DMS114 treated with DMSO at 0.1 percent for 48 hours (cell line): ENCODE results near the gene HNF1A.

Source experiments
- DNase-seq: peaks from one replicate; lab custom pipeline; 2025; ENCODE audit not compliant: unreplicated experiment; lab: John Stamatoyannopoulos, UW

The HNF1A gene

DNA sequence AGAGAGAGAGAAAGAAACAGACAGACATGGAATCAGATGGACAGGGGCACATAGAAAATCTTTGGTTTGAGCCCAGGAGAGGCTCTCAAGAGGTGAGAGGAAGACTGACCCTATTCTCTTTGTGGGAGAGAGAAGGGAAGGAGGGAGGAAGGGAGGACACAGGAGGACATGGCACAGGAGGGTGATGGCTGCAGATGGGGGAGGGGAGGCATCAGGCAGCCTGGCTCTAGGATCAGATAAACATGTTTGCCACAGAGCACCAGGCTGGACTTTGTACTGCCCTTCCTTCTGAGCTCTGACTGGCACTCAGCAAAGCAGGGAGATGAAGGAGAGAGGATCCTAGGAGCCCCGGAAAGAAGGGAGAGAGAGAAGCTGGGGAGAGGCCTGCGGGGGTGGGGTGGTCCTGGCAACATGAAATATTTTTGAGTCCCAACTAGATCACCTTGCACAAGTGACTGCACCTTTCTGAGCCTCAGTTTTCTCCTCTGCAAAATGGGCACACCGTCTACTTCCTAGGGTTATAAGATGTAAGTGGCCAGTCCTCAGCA is 6.1 kb downstream of the HNF1A start:
- DNase-seq, result no peak

DNA sequence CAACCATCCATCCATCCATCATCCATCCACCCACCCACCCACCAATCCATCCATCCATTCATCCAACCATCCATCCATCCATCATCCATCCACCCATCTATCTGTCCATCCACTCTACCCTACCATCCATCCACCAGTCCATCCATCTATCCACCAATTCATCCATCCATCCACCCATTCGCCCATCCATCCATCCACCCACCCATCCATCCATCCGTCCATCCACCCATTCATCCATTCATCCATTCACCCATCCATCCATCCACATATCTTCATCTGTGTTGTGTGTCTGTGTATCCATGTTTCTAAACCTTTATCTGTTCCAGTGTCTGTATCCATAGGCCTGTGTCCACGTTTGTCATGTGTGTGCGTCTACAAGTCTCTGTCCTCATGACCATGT is 9.9 kb downstream of the HNF1A start:
- no peak for DNase-seq

DNA sequence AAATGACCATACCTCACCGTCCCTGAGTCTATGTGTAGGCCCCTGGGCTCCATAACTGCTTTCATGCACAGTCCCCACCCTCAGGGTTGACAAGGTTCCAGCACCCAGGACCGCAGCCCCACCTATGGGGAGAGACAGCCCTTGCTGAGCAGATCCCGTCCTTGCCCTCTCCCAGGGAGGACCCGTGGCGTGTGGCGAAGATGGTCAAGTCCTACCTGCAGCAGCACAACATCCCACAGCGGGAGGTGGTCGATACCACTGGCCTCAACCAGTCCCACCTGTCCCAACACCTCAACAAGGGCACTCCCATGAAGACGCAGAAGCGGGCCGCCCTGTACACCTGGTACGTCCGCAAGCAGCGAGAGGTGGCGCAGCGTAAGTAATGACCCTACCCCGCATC is 10.3 kb downstream of the HNF1A start:
- no peak for DNase-seq

DNA sequence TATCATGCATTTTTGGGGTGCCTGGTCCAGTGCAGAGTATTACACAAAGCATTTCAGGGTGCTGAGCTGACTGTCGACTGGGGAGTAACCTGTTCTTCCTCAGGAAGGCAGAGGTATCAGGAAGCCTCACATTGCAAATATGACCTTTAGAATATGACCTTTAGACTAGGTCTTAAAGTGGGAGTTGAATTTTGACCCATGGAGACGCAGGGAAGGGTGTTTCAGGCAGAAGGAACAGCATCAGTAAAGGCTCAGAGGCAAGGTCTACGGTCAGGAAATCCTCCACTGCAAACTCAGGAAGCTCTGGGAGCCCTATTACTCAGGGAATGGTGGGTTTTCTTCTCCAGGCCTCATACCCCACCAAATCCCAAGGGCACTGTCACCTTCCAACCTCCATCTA is 11.3 kb downstream of the HNF1A start:
- no peak for DNase-seq

GRCh38 chr12:120990487-120991055 is 12.2 kb downstream of the HNF1A start:
- no peak for DNase-seq

DNA sequence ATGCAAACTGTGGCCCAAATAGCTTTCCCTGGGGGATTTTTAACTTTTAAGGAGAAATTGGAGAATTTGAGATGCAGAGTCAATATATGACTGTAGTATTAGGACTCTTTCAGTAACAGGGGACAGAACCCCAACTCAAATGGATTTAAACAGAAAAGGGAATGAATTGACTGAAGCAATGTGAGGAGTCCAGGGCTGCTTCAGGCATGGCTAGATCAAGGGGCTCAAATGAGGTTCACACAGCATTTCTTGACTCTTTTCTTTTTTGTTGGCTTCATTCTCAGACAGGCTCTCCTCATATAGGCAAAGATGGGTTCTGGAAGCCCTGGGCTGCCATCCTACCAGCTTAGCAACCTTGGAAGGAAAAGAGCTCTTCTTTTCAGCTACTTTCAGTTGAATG is 13.6 kb downstream of the HNF1A start:
- DNase-seq, result no peak

GRCh38 chr12:120992989-120993388 is 14.6 kb downstream of the HNF1A start:
- no peak for DNase-seq

GRCh38 chr12:120993496-120993895 is 15.2 kb downstream of the HNF1A start:
- no peak for DNase-seq

GRCh38 chr12:120994059-120994458 is 15.7 kb downstream of the HNF1A start:
- DNase-seq, result no peak

- no peak for DNase-seq
Measured at GRCh38 chr12:120994589-120995337, 16.4 kb downstream of the HNF1A start.

DNA sequence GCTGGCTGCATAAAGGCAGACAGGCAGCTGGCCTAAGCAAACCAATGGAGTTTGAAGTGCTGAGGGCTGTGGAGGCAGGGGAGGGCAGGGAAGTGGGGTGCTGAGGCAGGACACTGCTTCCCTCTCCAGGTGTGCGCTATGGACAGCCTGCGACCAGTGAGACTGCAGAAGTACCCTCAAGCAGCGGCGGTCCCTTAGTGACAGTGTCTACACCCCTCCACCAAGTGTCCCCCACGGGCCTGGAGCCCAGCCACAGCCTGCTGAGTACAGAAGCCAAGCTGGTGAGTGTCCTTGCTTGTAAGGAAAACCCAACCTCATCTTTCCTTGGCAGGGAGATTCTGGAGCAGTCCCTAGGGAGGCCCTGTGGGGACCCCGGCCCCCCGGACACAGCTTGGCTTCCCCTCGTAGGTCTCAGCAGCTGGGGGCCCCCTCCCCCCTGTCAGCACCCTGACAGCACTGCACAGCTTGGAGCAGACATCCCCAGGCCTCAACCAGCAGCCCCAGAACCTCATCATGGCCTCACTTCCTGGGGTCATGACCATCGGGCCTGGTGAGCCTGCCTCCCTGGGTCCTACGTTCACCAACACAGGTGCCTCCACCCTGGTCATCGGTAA is 17.9 kb downstream of the HNF1A start:
- no peak for DNase-seq

DNA sequence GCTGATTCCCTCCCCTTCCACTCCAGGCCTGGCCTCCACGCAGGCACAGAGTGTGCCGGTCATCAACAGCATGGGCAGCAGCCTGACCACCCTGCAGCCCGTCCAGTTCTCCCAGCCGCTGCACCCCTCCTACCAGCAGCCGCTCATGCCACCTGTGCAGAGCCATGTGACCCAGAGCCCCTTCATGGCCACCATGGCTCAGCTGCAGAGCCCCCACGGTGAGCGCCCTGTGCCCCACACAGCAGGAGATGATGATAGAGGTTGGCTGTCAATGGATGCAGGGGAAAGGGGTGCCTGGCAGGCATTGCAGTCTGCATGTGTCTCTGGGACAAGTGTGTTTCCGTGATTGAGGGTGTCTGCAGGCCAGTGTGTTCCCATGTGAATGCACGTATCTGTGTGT is 19.1 kb downstream of the HNF1A start:
- no peak for DNase-seq

GRCh38 chr12:120998435-120998834 is 20.1 kb downstream of the HNF1A start:
- no peak for DNase-seq

DNA sequence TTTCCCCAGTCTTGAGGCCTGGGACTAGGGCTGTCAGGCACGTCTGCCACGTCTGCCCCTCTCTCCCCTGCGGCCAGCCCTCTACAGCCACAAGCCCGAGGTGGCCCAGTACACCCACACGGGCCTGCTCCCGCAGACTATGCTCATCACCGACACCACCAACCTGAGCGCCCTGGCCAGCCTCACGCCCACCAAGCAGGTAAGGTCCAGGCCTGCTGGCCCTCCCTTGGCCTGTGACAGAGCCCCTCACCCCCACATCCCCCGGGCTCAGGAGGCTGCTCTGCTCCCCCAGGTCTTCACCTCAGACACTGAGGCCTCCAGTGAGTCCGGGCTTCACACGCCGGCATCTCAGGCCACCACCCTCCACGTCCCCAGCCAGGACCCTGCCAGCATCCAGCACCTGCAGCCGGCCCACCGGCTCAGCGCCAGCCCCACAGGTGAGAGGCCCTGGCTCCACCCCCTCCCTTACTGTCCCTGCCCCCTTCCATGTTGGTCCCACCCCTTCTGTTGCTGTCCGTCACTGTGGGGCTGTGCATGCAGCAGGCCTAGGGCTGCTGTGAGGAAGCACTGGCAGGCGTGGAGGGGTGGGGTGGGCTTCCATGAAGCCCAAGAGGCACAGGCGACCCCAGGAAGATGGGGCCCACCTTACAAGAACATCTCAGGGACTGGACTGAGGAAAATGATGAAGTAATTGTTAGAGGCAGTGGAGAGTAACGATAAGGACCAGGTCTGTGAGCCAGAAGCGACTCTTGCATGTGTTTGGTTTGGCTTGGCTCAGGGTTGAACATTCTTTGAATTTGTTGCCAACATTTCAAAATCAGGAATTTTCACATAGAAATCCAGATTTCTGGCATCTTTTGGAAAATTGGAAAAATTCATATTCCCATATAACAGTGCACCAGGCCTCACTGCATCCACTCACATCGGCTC is 21.1 kb downstream of the HNF1A start:
- no peak for DNase-seq

DNA sequence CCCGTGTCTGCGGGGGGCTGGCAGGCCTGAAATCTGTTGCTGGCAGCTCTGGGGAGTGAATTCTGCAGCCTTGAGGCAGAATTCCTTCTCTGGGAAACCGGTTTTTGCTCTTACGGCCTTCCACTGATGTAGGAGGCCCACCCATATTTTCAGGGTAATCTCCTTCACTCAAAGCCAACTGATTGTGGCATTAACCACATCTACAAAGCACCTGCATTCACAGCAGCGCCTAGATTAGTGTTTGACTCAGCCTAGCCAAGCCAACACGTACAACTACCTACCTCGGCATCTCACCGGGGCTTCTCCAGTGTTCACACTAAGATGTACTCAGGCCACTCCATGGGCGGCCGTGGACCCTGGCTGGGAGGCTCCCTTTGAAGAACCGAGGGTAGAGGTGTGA is 22.2 kb downstream of the HNF1A start:
- no peak for DNase-seq

- no peak for DNase-seq
Measured at GRCh38 chr12:121001060-121001459, 22.7 kb downstream of the HNF1A start.

GRCh38 chr12:121001841-121002483 is 23.6 kb downstream of the HNF1A start:
- DNase-seq, result no peak

GRCh38 chr12:121003650-121004049 is 25.3 kb downstream of the HNF1A start:
- DNase-seq, result no peak

- no peak for DNase-seq
Measured at GRCh38 chr12:121004253-121004815, 26.0 kb downstream of the HNF1A start.

DNA sequence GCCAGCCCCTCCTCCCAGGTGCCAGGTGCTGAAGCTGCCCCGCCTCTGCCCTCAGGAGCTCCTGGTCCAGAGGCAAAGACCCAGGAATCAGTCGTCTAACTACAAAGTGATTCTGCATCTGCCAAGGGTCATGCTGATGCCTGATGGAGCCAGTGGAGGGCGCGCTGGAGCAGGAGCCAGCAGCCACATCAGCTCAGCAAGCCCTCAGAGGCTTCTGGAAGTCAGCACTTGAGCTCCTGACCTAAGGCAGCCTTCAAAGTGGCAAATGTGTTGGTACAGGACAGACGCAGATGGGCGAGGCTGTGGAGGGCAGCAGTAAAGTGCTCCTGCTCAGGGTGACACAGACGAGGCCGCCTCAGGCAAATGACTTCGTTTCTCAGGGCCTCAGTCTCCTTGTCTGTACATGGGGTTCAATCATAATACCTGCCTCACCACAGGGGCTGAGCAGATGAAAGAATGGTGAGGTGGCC is 27.0 kb downstream of the HNF1A start:
- DNase-seq, result no peak
